HepG2 (cell line): ENCODE results near the gene LRRC72. TPM values are rescaled to one million over a fixed set of nuclear protein-coding genes. Genes with fewer than 3 reads are reported as not detected.

Source experiments
- ATAC-seq: fragments of 200-7000 bp; cut with Tn5 transposase; 3 replicates; pipeline ENCODE4 v1.9.1; 2020; ENCODE audit warnings: mild to moderate bottlenecking, moderate library complexity
- BruUV-seq: library from RNA; stranded (reverse); fragments of 400-500 nt; replicated peaks from 2 replicates; lab custom pipeline; 2021; lab: Mats Ljungman, UMichigan
- CTCF ChIA-PET: fragments of 300-600 bp; formaldehyde crosslinking; extraction: SDS; loops from one replicate; lab custom pipeline; 2021; ENCODE audit warnings: low total read pairs, inconsistent platforms, low intra/inter-chr PET ratio; lab: Yijun Ruan, JAX
- POLR2A ChIA-PET: fragments of 350-600 bp; sonication (Branson Sonifier 250); formaldehyde crosslinking; loops from one replicate; lab custom pipeline; 2020; ENCODE audit warnings: antibody characterized with exemption, inconsistent platforms; lab: Yijun Ruan, JAX
- DNase-seq: peaks from one replicate; pipeline ENCODE4 v3.0.0-alpha.2; 2015; ENCODE audit warnings: low spot score
- FAIRE-seq: peaks from 3 replicates; lab custom pipeline; 2011; peaks lifted over from hg19 to GRCh38; lab: Jason Lieb, UNC
- H2AFZ ChIP-seq: one replicate; pipeline ENCODE4 v1.6.1; 2011; ENCODE audit warnings: low read length, inconsistent platforms
- H3K27ac ChIP-seq: fragments of 300-600 bp; 3 replicates; pipeline ENCODE4 v1.8.0; 2011; ENCODE audit warnings: mixed run types, mild to moderate bottlenecking, mixed read lengths, low read length, inconsistent platforms; ENCODE audit not compliant: insufficient read depth; ENCODE audit errors: extremely low read length
- H3K27me3 ChIP-seq, 2 experiments: fragments of 200-600 bp in 1 of 2; 2 replicates in 1 of 2; 3 replicates in 1 of 2; pipeline versions ENCODE4 v1.6.0 to v1.8.0; 2011; ENCODE audit warnings: low read length in 2 of 2, mild to moderate bottlenecking in 2 of 2, moderate library complexity in 2 of 2, inconsistent platforms in 1 of 2; ENCODE audit not compliant: insufficient read depth in 2 of 2, control insufficient read depth in 1 of 2
- H3K36me3 ChIP-seq, 2 experiments: fragments of 200-600 bp in 1 of 2; replicated peaks in 1 of 2; 2 replicates in 1 of 2; 3 replicates in 1 of 2; pipeline versions ENCODE4 v1.5.1 to v1.8.0; 2011; ENCODE audit warnings: low read length in 2 of 2, inconsistent platforms in 1 of 2; ENCODE audit not compliant: insufficient read depth in 2 of 2, control insufficient read depth in 1 of 2
- H3K4me1 ChIP-seq: 2 replicates; pipeline ENCODE4 v1.5.1; 2012; ENCODE audit warnings: low read length, inconsistent platforms; ENCODE audit not compliant: insufficient read depth
- H3K4me2 ChIP-seq: 2 replicates; pipeline ENCODE4 v1.6.0; 2011; ENCODE audit warnings: low read depth, low read length, inconsistent platforms
- H3K4me3 ChIP-seq, 3 experiments: fragments of 200-600 bp in 1 of 3; sonication (generic), shearing (Covaris generic) in 1 of 3; replicated peaks in 1 of 3; 2 replicates each; pipeline ENCODE4 v1.5.1; 2011 to 2016; ENCODE audit warnings: low read length in 3 of 3, inconsistent platforms in 2 of 3, low read depth in 2 of 3, mild to moderate bottlenecking in 2 of 3, control low read depth in 1 of 3, mixed read lengths in 1 of 3; ENCODE audit not compliant: insufficient read depth in 1 of 3
- H3K79me2 ChIP-seq: one replicate; pipeline ENCODE4 v1.6.1; 2011; ENCODE audit warnings: low read length, inconsistent platforms; ENCODE audit not compliant: insufficient read depth
- H3K9ac ChIP-seq: 2 replicates; pipeline ENCODE4 v1.6.0; 2011; ENCODE audit warnings: mild to moderate bottlenecking, low read depth, low read length, inconsistent platforms; ENCODE audit not compliant: insufficient read depth
- H3K9me3 ChIP-seq: 2 replicates; pipeline ENCODE4 v1.5.1; 2012; ENCODE audit warnings: mild to moderate bottlenecking, low read length
- H4K20me1 ChIP-seq: 2 replicates; pipeline ENCODE4 v1.6.0; 2011; ENCODE audit warnings: inconsistent platforms, mild to moderate bottlenecking, low read length, moderate library complexity; ENCODE audit not compliant: insufficient read depth
- CBX2 ChIP-seq, 2 experiments: fragments of 200-600 bp in 1 of 2; sonication (generic); formaldehyde crosslinking in 1 of 2; IDR thresholded peaks; 2 replicates each; pipeline versions ENCODE4 v1.7.0 to v1.8.1; 2018 to 2022; ENCODE audit warnings: low read depth in 2 of 2, low read length in 1 of 2, mild to moderate bottlenecking in 1 of 2, missing genetic modification reagents in 1 of 2
- CERS6 ChIP-seq: sonication (generic); formaldehyde crosslinking; IDR thresholded peaks from 2 replicates; pipeline ENCODE4 v1.5.0; 2020; ENCODE audit warnings: missing genetic modification reagents
- KDM4B ChIP-seq: sonication (generic); formaldehyde crosslinking; IDR thresholded peaks from 2 replicates; pipeline ENCODE4 v1.4.0; 2020; ENCODE audit warnings: missing genetic modification reagents
- SMARCC2 ChIP-seq: fragments of 450-650 bp; IDR thresholded peaks from 2 replicates; pipeline ENCODE4 v1.6.1; 2017; ENCODE audit warnings: antibody characterized with exemption, mild to moderate bottlenecking
- STAG1 ChIP-seq: sonication (generic); formaldehyde crosslinking; IDR thresholded peaks from 2 replicates; pipeline ENCODE4 v1.4.0; 2020; ENCODE audit warnings: missing genetic modification reagents
- THAP11 ChIP-seq: IDR thresholded peaks from 2 replicates; pipeline ENCODE4 v1.6.1; 2016; ENCODE audit warnings: missing biosample characterization, missing genetic modification reagents
- YEATS4 ChIP-seq: sonication (generic); formaldehyde crosslinking; IDR thresholded peaks from 2 replicates; pipeline ENCODE4 v1.4.0; 2020; ENCODE audit warnings: missing genetic modification reagents, borderline replicate concordance
- ZNF10 ChIP-seq: sonication (generic); formaldehyde crosslinking; IDR thresholded peaks from 2 replicates; pipeline ENCODE4 v1.4.0; 2020; ENCODE audit warnings: mild to moderate bottlenecking, low read depth, missing genetic modification reagents, borderline replicate concordance
- ZNF768 ChIP-seq: sonication (generic); formaldehyde crosslinking; IDR thresholded peaks from 2 replicates; pipeline ENCODE4 v1.4.0; 2020; ENCODE audit warnings: missing genetic modification reagents
- WGBS: methylation state at CpG from one replicate; pipeline ENCODE4 v1.1.6; 2017; ENCODE audit warnings: low lambda C conversion rate; 5-methylcytosine and 5-hydroxymethylcytosine counted together
- in situ Hi-C: cut with HindIII; loops from 2 replicates; pipeline ENCODE4 v1.10.0; 2017; ENCODE audit warnings: low pct_unique_long_range_greater_than_20kb; ENCODE audit not compliant: extremely low pct_ligation_motif_present
- intact Hi-C: fragments of 100-400 bp; cut with micrococcal nuclease; formaldehyde crosslinking; loops from one replicate; pipeline ENCODE4 v1.10.0; 2022; ENCODE audit not compliant: unreplicated experiment
- polyA plus RNA-seq, 8 experiments: library from polyadenylated mRNA; depleted of rRNA in 3 of 8; stranded (reverse) in 7 of 8; unstranded in 1 of 8; fragments of >200 nt; fragmentation: Illumina TruSeq in 4 of 8; extraction: Trizol in 4 of 8; gene quantifications; 2 replicates each; pipeline versions ENCODE4 v1.2.1 to v1.2.3, GENCODE V29; 2011 to 2016; ENCODE audit warnings: low read depth in 4 of 8, missing spikeins in 1 of 8, mixed read lengths in 1 of 8; ENCODE audit not compliant: insufficient read depth in 1 of 8
- total RNA-seq, 5 experiments: library from RNA; depleted of rRNA; stranded (reverse); fragments of >200 nt; fragmentation: Illumina TruSeq; extraction: Trizol; gene quantifications; 2 replicates each; pipeline ENCODE4 v1.2.3, GENCODE V29; 2016; ENCODE audit warnings: low read depth in 1 of 5

The LRRC72 gene
- total and polyA plus RNA-seq, 2 of the 13 experiments (the other 11 are each of a cell fraction or from before 2014, with no cell fraction given) = not detected

GRCh38 chr7:16604054-16604453 is 77.4 kb downstream of the LRRC72 start:
- CTCF ChIA-PET = no interaction called here
- H3K4me2 ChIP-seq = no peak overlapping the region
- H3K4me1 ChIP-seq = no peaks in the 10 kb centered on the region
- H3K36me3 ChIP-seq = peaks cover 3 to 11% of the 10 kb centered on the region in 2 experiments; a peak in 4 of 5 replicates
- no peaks in the 10 kb centered on the region for H3K27me3 ChIP-seq
- intact Hi-C loops (loop anchor here (5.0 kb wide), 1 partner anchor 313 kb away; no protein-coding TSS in a partner anchor), in situ Hi-C loops (no loop called here)
- no peaks in the 10 kb centered on the region for H3K9me3 ChIP-seq
- no peaks in the 10 kb centered on the region for H4K20me1 ChIP-seq
- BruUV-seq = no TSS peak
- no peak overlapping the region for H3K27ac ChIP-seq
- H3K9ac ChIP-seq = no peak overlapping the region
- POLR2A ChIA-PET = no interaction called here
- no peaks in the 10 kb centered on the region for H3K79me2 ChIP-seq
- no peak overlapping the region for H3K4me3 ChIP-seq
- peak; percentile 10 for DNase-seq
- no peak overlapping the region for H2AFZ ChIP-seq
- peak; percentile 46 for TF ChIP-seq STAG1
- TF ChIP-seq CERS6 (CRISPR knock-in tag) = no peak
- TF ChIP-seq, all 625 proteins: peak for 1
- ATAC-seq (no peak), FAIRE-seq (no peak)
- 97% methylated on average over 3 of the region's 3 CpGs for WGBS

- H3K4me2 ChIP-seq = no peak overlapping the region
- H3K4me3 ChIP-seq = no peak overlapping the region
- no peaks in the 10 kb centered on the region for H4K20me1 ChIP-seq
- ATAC-seq (no peak), DNase-seq (no peak), FAIRE-seq (no peak)
- in situ Hi-C loops (no loop called here), intact Hi-C loops (no loop called here)
- CTCF ChIA-PET = no interaction called here
- TF ChIP-seq THAP11 (CRISPR knock-in tag) (no peak), ZNF768 (CRISPR knock-in tag) (no peak), YEATS4 (CRISPR knock-in tag) (no peak), KDM4B (CRISPR knock-in tag) (no peak), SMARCC2 (no peak), CBX2 (IDR thresholded peaks at IDR 0.05; ENCODE audit: low read depth, low read length) (no peak), CBX2 (CRISPR knock-in tag; IDR thresholded peaks at IDR 0.05; ENCODE audit: low read depth) (no peak), ZNF10 (CRISPR knock-in tag) (no peak)
- no peaks in the 10 kb centered on the region for H3K27me3 ChIP-seq
- H3K79me2 ChIP-seq = no peaks in the 10 kb centered on the region
- H3K4me1 ChIP-seq = peaks cover 11% of the 10 kb centered on the region
- POLR2A ChIA-PET = no interaction called here
- 98% methylated on average over 3 of the region's 3 CpGs for WGBS
- H3K27ac ChIP-seq = no peak overlapping the region
- no peaks in the 10 kb centered on the region for H3K9me3 ChIP-seq
- H3K9ac ChIP-seq = no peak overlapping the region
- peaks cover 3 to 28% of the 10 kb centered on the region in 2 experiments for H3K36me3 ChIP-seq
- no TSS peak for BruUV-seq
- H2AFZ ChIP-seq = no peak overlapping the region
Measured at GRCh38 chr7:16606704-16607103, 80.1 kb downstream of the LRRC72 start.
